Panc1 (cell line): ENCODE results near the gene HLA-DOA. TPM values are rescaled to one million over a fixed set of nuclear protein-coding genes. Genes with fewer than 3 reads are reported as not detected.

Source experiments
- ATAC-seq: fragments of 200-7000 bp; cut with Tn5 transposase; 2 replicates; pipeline ENCODE4 v1.9.1; 2020; ENCODE audit warnings: mild to moderate bottlenecking, moderate library complexity
- BruUV-seq: library from RNA; stranded (reverse); fragments of 400-500 nt; replicated peaks from 2 replicates; lab custom pipeline; 2021; lab: Mats Ljungman, UMichigan
- CTCF ChIA-PET: fragments of 300-600 bp; sonication (Branson Sonifier 250); formaldehyde crosslinking; loops from one replicate; lab custom pipeline; 2022; ENCODE audit warnings: antibody characterized with exemption; lab: Charles Lee
- POLR2A ChIA-PET: fragments of 300-600 bp; sonication (Branson Sonifier 250); formaldehyde crosslinking; loops from one replicate; lab custom pipeline; 2022; ENCODE audit warnings: antibody characterized with exemption; lab: Charles Lee
- DNase-seq: peaks from one replicate; pipeline ENCODE4 v3.0.0-alpha.2; 2010; ENCODE audit warnings: low read depth, low spot score
- H3K27ac ChIP-seq: 2 replicates; pipeline ENCODE4 v1.5.1; 2011; ENCODE audit warnings: mild to moderate bottlenecking, low read length, inconsistent platforms
- H3K27me3 ChIP-seq: fragments of 200-500 bp; sonication (Bioruptor generic); 2 replicates; pipeline ENCODE4 v1.6.0; 2014; ENCODE audit warnings: low read length, inconsistent platforms; ENCODE audit not compliant: control insufficient read depth, insufficient read depth
- H3K36me3 ChIP-seq: fragments of 200-500 bp; sonication (Bioruptor generic); 2 replicates; pipeline ENCODE4 v1.5.1; 2014; ENCODE audit warnings: inconsistent platforms, mild to moderate bottlenecking, low read length, moderate library complexity; ENCODE audit not compliant: control insufficient read depth, insufficient read depth
- H3K4me1 ChIP-seq: 2 replicates; pipeline ENCODE4 v1.5.1; 2011; ENCODE audit warnings: inconsistent platforms, mild to moderate bottlenecking, low read length, moderate library complexity; ENCODE audit not compliant: control insufficient read depth, insufficient read depth
- H3K4me3 ChIP-seq, 2 experiments: 2 replicates each; pipeline ENCODE4 v1.5.1; 2011 to 2012; ENCODE audit warnings: low read depth in 2 of 2, low read length in 2 of 2, mild to moderate bottlenecking in 2 of 2, inconsistent platforms in 1 of 2, moderate library complexity in 1 of 2
- H3K9me3 ChIP-seq: fragments of 200-500 bp; sonication (Bioruptor generic); 2 replicates; pipeline ENCODE4 v1.5.1; 2014; ENCODE audit warnings: low read depth, mild to moderate bottlenecking, inconsistent platforms, low read length, moderate library complexity; ENCODE audit not compliant: control insufficient read depth, insufficient read depth
- CTCF ChIP-seq: fragments of 450-650 bp; IDR thresholded peaks from 2 replicates; pipeline ENCODE4 v1.5.1; 2017; ENCODE audit warnings: mild to moderate bottlenecking
- POLR2AphosphoS5 ChIP-seq: IDR thresholded peaks from 2 replicates; pipeline ENCODE4 v1.6.1; 2012; ENCODE audit warnings: mild to moderate bottlenecking, low read depth, low read length, moderate library complexity
- SIN3A ChIP-seq: IDR thresholded peaks from 2 replicates; pipeline ENCODE4 v1.6.1; 2012; ENCODE audit warnings: low read depth, mild to moderate bottlenecking, low read length, moderate library complexity, borderline replicate concordance; ENCODE audit not compliant: insufficient read depth
- TCF7L2 ChIP-seq: IDR thresholded peaks from 2 replicates; pipeline ENCODE4 v1.6.1; 2011; ENCODE audit warnings: mild to moderate bottlenecking, low read depth, low read length, inconsistent platforms
- in situ Hi-C: cut with HindIII; loops from 2 replicates; pipeline ENCODE4 v1.10.0; 2016; ENCODE audit warnings: low sequenced_read_pairs, low pct_unique_long_range_greater_than_20kb
- intact Hi-C: fragments of 100-400 bp; cut with micrococcal nuclease; formaldehyde crosslinking; loops from one replicate; pipeline ENCODE4 v1.10.0; 2022; ENCODE audit not compliant: unreplicated experiment
- total RNA-seq: library from RNA; stranded (reverse); gene quantifications from one replicate; pipeline ENCODE4 v1.2.1, GENCODE V29; 2021; ENCODE audit not compliant: unreplicated experiment
- TF ChIP-seq, protein P1 (sequence below), 2 experiments: IDR thresholded peaks; 2 replicates each; pipeline ENCODE4 v1.6.1; 2011 to 2012; ENCODE audit warnings: low read depth in 2 of 2, control low read depth in 1 of 2, low read length in 1 of 2, mild to moderate bottlenecking in 1 of 2, moderate library complexity in 1 of 2; ENCODE audit not compliant: insufficient read depth in 1 of 2

HLA-DOA gene
- total RNA-seq, 1 experiment from 2014 or later: 0.08 TPM

- TF ChIP-seq SIN3A (no peak), TCF7L2 (no peak), POLR2AphosphoS5 (no peak)
- TF ChIP-seq, protein P1, sequence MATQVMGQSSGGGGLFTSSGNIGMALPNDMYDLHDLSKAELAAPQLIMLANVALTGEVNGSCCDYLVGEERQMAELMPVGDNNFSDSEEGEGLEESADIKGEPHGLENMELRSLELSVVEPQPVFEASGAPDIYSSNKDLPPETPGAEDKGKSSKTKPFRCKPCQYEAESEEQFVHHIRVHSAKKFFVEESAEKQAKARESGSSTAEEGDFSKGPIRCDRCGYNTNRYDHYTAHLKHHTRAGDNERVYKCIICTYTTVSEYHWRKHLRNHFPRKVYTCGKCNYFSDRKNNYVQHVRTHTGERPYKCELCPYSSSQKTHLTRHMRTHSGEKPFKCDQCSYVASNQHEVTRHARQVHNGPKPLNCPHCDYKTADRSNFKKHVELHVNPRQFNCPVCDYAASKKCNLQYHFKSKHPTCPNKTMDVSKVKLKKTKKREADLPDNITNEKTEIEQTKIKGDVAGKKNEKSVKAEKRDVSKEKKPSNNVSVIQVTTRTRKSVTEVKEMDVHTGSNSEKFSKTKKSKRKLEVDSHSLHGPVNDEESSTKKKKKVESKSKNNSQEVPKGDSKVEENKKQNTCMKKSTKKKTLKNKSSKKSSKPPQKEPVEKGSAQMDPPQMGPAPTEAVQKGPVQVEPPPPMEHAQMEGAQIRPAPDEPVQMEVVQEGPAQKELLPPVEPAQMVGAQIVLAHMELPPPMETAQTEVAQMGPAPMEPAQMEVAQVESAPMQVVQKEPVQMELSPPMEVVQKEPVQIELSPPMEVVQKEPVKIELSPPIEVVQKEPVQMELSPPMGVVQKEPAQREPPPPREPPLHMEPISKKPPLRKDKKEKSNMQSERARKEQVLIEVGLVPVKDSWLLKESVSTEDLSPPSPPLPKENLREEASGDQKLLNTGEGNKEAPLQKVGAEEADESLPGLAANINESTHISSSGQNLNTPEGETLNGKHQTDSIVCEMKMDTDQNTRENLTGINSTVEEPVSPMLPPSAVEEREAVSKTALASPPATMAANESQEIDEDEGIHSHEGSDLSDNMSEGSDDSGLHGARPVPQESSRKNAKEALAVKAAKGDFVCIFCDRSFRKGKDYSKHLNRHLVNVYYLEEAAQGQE (IDR thresholded peaks at IDR 0.05; ENCODE audit: insufficient read depth in 1 of 2, low read depth in 2 of 2, low read length in 1 of 2): no peak
- intact Hi-C loops: no loop called here
- no peaks in the 10 kb centered on the region for H3K4me1 ChIP-seq
- no TSS peak for BruUV-seq
- H3K4me3 ChIP-seq: no peak overlapping the region
- ChIA-PET POLR2A (interaction anchor here (0.6 kb wide), 1 partner anchor 176 kb away, joined by 3 read pairs; no protein-coding TSS in a partner anchor), CTCF (no interaction called here)
- no peak for DNase-seq
- H3K9me3 ChIP-seq: no peaks in the 10 kb centered on the region
- no peaks in the 10 kb centered on the region for H3K36me3 ChIP-seq
- H3K27ac ChIP-seq: no peak overlapping the region
- in situ Hi-C loops: no loop called here
- peaks cover 17% of the 10 kb centered on the region; the same call in 1 of the 2 replicates for H3K27me3 ChIP-seq
- ATAC-seq: no peak
Measured at GRCh38 chr6:33007831-33008400, 1.5 kb downstream of the HLA-DOA start.

- H3K4me3 ChIP-seq: no peak overlapping the region
- no TSS peak for BruUV-seq
- DNase-seq (no peak), ATAC-seq (no peak)
- TF ChIP-seq, protein P1 (IDR thresholded peaks at IDR 0.05; ENCODE audit: insufficient read depth in 1 of 2, low read depth in 2 of 2, low read length in 1 of 2): no peak
- TF ChIP-seq CTCF (no peak), SIN3A (no peak)
- in situ Hi-C loops: no loop called here
- POLR2A ChIA-PET: no interaction called here
- CTCF ChIA-PET: no interaction called here
- H3K27me3 ChIP-seq: peaks cover 18% of the 10 kb centered on the region; the same call in 1 of the 2 replicates
- no peaks in the 10 kb centered on the region for H3K4me1 ChIP-seq
- intact Hi-C loops: no loop called here
- H3K9me3 ChIP-seq: no peaks in the 10 kb centered on the region
- no peak overlapping the region for H3K27ac ChIP-seq
- no peaks in the 10 kb centered on the region for H3K36me3 ChIP-seq
Measured at GRCh38 chr6:33004940-33005339, 4.5 kb downstream of the HLA-DOA start.
